GM18505 (cell line): ENCODE measurements around the gene SORBS2.

Experiments used
- ATAC-seq: cut with Tn5 transposase; IDR thresholded peaks from one replicate; pipeline ENCODE4 v1.9.1; 2021; ENCODE audit not compliant: unreplicated experiment
- POLR2A ChIP-seq: IDR thresholded peaks from 4 replicates; pipeline ENCODE4 v1.6.1; 2011; ENCODE audit warnings: borderline replicate concordance; ENCODE audit not compliant: insufficient read depth, insufficient read length; ENCODE audit errors: extremely low read depth

SORBS2 gene

GRCh38 chr4:185825737-185826136, 13.7 kb upstream of the SORBS2 start:
- no peak for TF ChIP-seq POLR2A
- no peak for ATAC-seq

GRCh38 chr4:185822791-185823190, 10.8 kb upstream of the SORBS2 start:
- no peak for ATAC-seq
- no peak for TF ChIP-seq POLR2A

- TF ChIP-seq POLR2A, result no peak
- no peak for ATAC-seq
Observed at GRCh38 chr4:185821029-185821419, 9.0 kb upstream of the SORBS2 start.

GRCh38 chr4:185820146-185821028, 8.4 kb upstream of the SORBS2 start:
- ATAC-seq, result no peak
- TF ChIP-seq POLR2A, result no peak

GRCh38 chr4:185819144-185819543, 7.2 kb upstream of the SORBS2 start:
- TF ChIP-seq POLR2A, result no peak
- no peak for ATAC-seq

GRCh38 chr4:185817403-185817818, 5.4 kb upstream of the SORBS2 start:
- no peak for TF ChIP-seq POLR2A
- ATAC-seq, result no peak

GRCh38 chr4:185813133-185813532, 1.1 kb upstream of the SORBS2 start:
- no peak for TF ChIP-seq POLR2A
- ATAC-seq, result no peak

- no peak for TF ChIP-seq POLR2A
- ATAC-seq, result peak; percentile 8
Observed at GRCh38 chr4:185810746-185811508, 1.1 kb downstream of the SORBS2 start.

GRCh38 chr4:185809533-185810071, 2.4 kb downstream of the SORBS2 start:
- no peak for TF ChIP-seq POLR2A
- no peak for ATAC-seq

- no peak for TF ChIP-seq POLR2A
Observed at GRCh38 chr4:185809121-185809520, 2.9 kb downstream of the SORBS2 start.

GRCh38 chr4:185805979-185806378, 6.0 kb downstream of the SORBS2 start:
- no peak for ATAC-seq
- TF ChIP-seq POLR2A, result no peak

More at GRCh38 chr4:185809121-185809520, 2.9 kb downstream of the SORBS2 start:
- no peak for ATAC-seq

- no peak for ATAC-seq
- TF ChIP-seq POLR2A, result no peak
Observed at GRCh38 chr4:185805262-185805802, 6.7 kb downstream of the SORBS2 start.

- ATAC-seq, result no peak
- TF ChIP-seq POLR2A, result no peak
Observed at GRCh38 chr4:185803022-185803421, 9.0 kb downstream of the SORBS2 start.

GRCh38 chr4:185801471-185801870, 10.5 kb downstream of the SORBS2 start:
- TF ChIP-seq POLR2A, result no peak
- ATAC-seq, result no peak

GRCh38 chr4:185800266-185800945, 11.6 kb downstream of the SORBS2 start:
- ATAC-seq, result no peak
- TF ChIP-seq POLR2A, result no peak
